A673 (cell line): ENCODE results near the gene EHD3.

Source experiments
- CTCF ChIP-seq: fragments of 300-800, 200-600 bp; sonication (generic); conservative IDR thresholded peaks from 2 replicates; pipeline ENCODE4 v1.5.1; 2017; ENCODE audit warnings: low read depth, mild to moderate bottlenecking, antibody characterized with exemption, low read length, moderate library complexity, mixed read lengths
- EZH2 ChIP-seq: fragments of 200-600 bp; sonication (generic); IDR thresholded peaks from 2 replicates; pipeline ENCODE4 v1.6.1; 2017; ENCODE audit warnings: borderline replicate concordance, low read depth, mild to moderate bottlenecking, mixed read lengths, antibody characterized with exemption, low read length; ENCODE audit not compliant: poor library complexity, severe bottlenecking

GRCh38 chr2:31267437-31268120 is 33.6 kb downstream of the EHD3 start:
- TF ChIP-seq CTCF (no peak), EZH2 (no peak)
